ENCODE data around the gene PITRM1. TPM values are rescaled to one million over a fixed set of nuclear protein-coding genes. Genes with fewer than 3 reads are reported as not detected.

PITRM1 gene
- total and polyA plus RNA-seq, 2 donors (not counting 3 experiments of a cell fraction or from before 2014, with no cell fraction given), result 83.2 to 145 TPM

GRCh38 chr10:3213758-3214515 is 41.4 kb upstream of the PITRM1 start:
- no peak overlapping the region for H3K9ac ChIP-seq (replicated peaks; ENCODE audit: extremely low read depth, insufficient read depth, low read length)
- peaks cover 0 to 4% of the 10 kb centered on the region in 2 experiments for H3K27me3 ChIP-seq (ENCODE audit: control insufficient read depth in 2 of 2, insufficient read depth in 2 of 2, low read length in 2 of 2)
- H3K36me3 ChIP-seq (ENCODE audit: control insufficient read depth in 2 of 2, extremely low read depth in 1 of 2, insufficient read depth in 2 of 2, low read length in 2 of 2), result no peaks in the 10 kb centered on the region
- no peaks in the 10 kb centered on the region for H3K9me1 ChIP-seq (replicated peaks; ENCODE audit: control insufficient read depth, extremely low read depth, insufficient read depth, low read length)
- intact Hi-C loops (cut with micrococcal nuclease) (no loop called here), dilution Hi-C loops (cut with MboI; ENCODE audit: extremely low pct_ligation_motif_present, low sequenced_read_pairs) (no loop called here)
- CTCF ChIA-PET, result interaction anchor here (1.2 kb wide), 1 partner anchor 21 kb away, joined by 3 read pairs; no protein-coding TSS in a partner anchor
- no peaks in the 10 kb centered on the region for H3K4me1 ChIP-seq (ENCODE audit: control insufficient read depth, extremely low read depth, insufficient read depth, low read length)
- BruUV-seq (replicated peaks), result no TSS peak
- FAIRE-seq (no peak), DNase-seq (ENCODE audit: low read depth, low spot score) (no peak)
- TF ChIP-seq POLR2AphosphoS5 (IDR thresholded peaks at IDR 0.05; ENCODE audit: insufficient read depth, low read depth, low read length), result no peak
- TF ChIP-seq MYC (IDR thresholded peaks at IDR 0.05; ENCODE audit: low read depth, low read length), result no peak
- no peak for TF ChIP-seq CTCF (IDR thresholded peaks at IDR 0.05; ENCODE audit: extremely low read depth in 1 of 2, insufficient read depth in 1 of 2, low read depth in 1 of 2, low read length in 2 of 2)
- TF ChIP-seq JUN (IDR thresholded peaks at IDR 0.05; ENCODE audit: borderline replicate concordance, insufficient read depth, insufficient read length, low read depth), result no peak
- no peak for TF ChIP-seq FOS (IDR thresholded peaks at IDR 0.05; ENCODE audit: borderline replicate concordance, insufficient read depth, low read length)
- TF ChIP-seq, protein P1, sequence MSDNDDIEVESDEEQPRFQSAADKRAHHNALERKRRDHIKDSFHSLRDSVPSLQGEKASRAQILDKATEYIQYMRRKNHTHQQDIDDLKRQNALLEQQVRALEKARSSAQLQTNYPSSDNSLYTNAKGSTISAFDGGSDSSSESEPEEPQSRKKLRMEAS (IDR thresholded peaks at IDR 0.05; ENCODE audit: insufficient read depth, insufficient read length), result no peak
- no peak for TF ChIP-seq GATA2 (IDR thresholded peaks at IDR 0.05; ENCODE audit: insufficient read depth, insufficient read length, low read depth, low read length)
- TF ChIP-seq EZH2 (IDR thresholded peaks at IDR 0.05; ENCODE audit: borderline replicate concordance, low read depth, low read length, severe bottlenecking), result no peak
- no peak for TF ChIP-seq POLR2A (IDR thresholded peaks at IDR 0.05; ENCODE audit: low read depth, low read length)
- no peaks in the 10 kb centered on the region for H3K9me3 ChIP-seq (replicated peaks; ENCODE audit: control insufficient read depth, insufficient read depth, low read length)
- no peaks in the 10 kb centered on the region for H3K79me2 ChIP-seq (ENCODE audit: control insufficient read depth, insufficient read depth, low read length)
- H4K20me1 ChIP-seq (replicated peaks; ENCODE audit: control insufficient read depth, extremely low read depth, insufficient read depth, low read length), result no peaks in the 10 kb centered on the region
- no peak overlapping the region for H3K4me3 ChIP-seq (replicated peaks in 1 of 3; ENCODE audit: insufficient read depth in 1 of 3, low read depth in 1 of 3, low read length in 3 of 3)
- no peak overlapping the region for H3K27ac ChIP-seq (ENCODE audit: insufficient read depth, low read depth, low read length)
- POLR2A ChIA-PET, result no interaction called here
- H2AFZ ChIP-seq (ENCODE audit: low read depth, low read length), result no peak overlapping the region
- H3K4me2 ChIP-seq (ENCODE audit: insufficient read depth, low read length), result no peak overlapping the region

Measured in endothelial cell of umbilical vein (primary cell).